Effector memory CD8-positive, alpha-beta T cell (primary cell): ENCODE data around the gene SH3RF3.

Experiments used
- ATAC-seq: fragments of 150-1000 bp; cut with Tn5 transposase; replicated peaks from 2 replicates; pipeline ENCODE4 v1.10.0; 2021; ENCODE audit warnings: mild to moderate bottlenecking, moderate library complexity
- DNase-seq, 3 experiments: peaks; one replicate each; pipeline ENCODE4 v3.0.0; 2021
- H3K27ac Mint-ChIP-seq, 2 donors: one replicate each; pipeline ENCODE4 v1.8.0; 2022; ENCODE audit warnings: mild to moderate bottlenecking in 2 of 2, mixed read lengths in 2 of 2, moderate library complexity in 2 of 2
- H3K27me3 Mint-ChIP-seq, 2 donors: one replicate each; pipeline ENCODE4 v1.8.0; 2022; ENCODE audit warnings: mixed read lengths in 2 of 2
- H3K36me3 Mint-ChIP-seq: one replicate; pipeline ENCODE4 v1.8.0; 2022; ENCODE audit warnings: mild to moderate bottlenecking, moderate library complexity, mixed read lengths; ENCODE audit not compliant: insufficient read depth
- H3K4me1 Mint-ChIP-seq, 2 donors: one replicate each; pipeline ENCODE4 v1.8.0; 2022; ENCODE audit warnings: low read depth in 2 of 2, mixed read lengths in 2 of 2
- H3K4me3 Mint-ChIP-seq, 2 donors: one replicate each; pipeline ENCODE4 v1.8.0; 2022; ENCODE audit warnings: mild to moderate bottlenecking in 2 of 2, mixed read lengths in 2 of 2, moderate library complexity in 2 of 2
- H3K9me3 Mint-ChIP-seq, 2 donors: one replicate each; pipeline ENCODE4 v1.8.0; 2022; ENCODE audit warnings: mixed read lengths in 2 of 2

Gene SH3RF3

GRCh38 chr2:109498906-109499305 lies 369.9 kb downstream of the SH3RF3 start:
- peaks cover 6% of the 10 kb centered on the region for H3K36me3 Mint-ChIP-seq
- H3K9me3 Mint-ChIP-seq = peaks cover 0 to 1% of the 10 kb centered on the region in 2 donors
- DNase-seq = no peak
- peaks cover 0 to 4% of the 10 kb centered on the region in 2 donors for H3K4me1 Mint-ChIP-seq
- peaks cover 5 to 26% of the 10 kb centered on the region in 2 donors for H3K27me3 Mint-ChIP-seq
- no peak overlapping the region for H3K27ac Mint-ChIP-seq
- ATAC-seq = no peak
- H3K4me3 Mint-ChIP-seq = no peak overlapping the region

- Mint-ChIP-seq H3K4me1 (peaks cover 0 to 4% of the 10 kb centered on the region in 2 donors), H3K36me3 (peaks cover 6% of the 10 kb centered on the region), H3K4me3 (no peak overlapping the region), H3K9me3 (peaks cover 0 to 1% of the 10 kb centered on the region in 2 donors), H3K27ac (peak overlapping the region in 1 of 2 donors; percentile 55), H3K27me3 (peaks cover 5 to 32% of the 10 kb centered on the region in 2 donors)
- no peak for ATAC-seq
- no peak for DNase-seq
These were observed 370.6 kb downstream of the SH3RF3 start for GRCh38 chr2:109499566-109499965.

GRCh38 chr2:109500910-109501309 lies 371.9 kb downstream of the SH3RF3 start:
- peaks cover 6% of the 10 kb centered on the region for H3K36me3 Mint-ChIP-seq
- peaks cover 0 to 4% of the 10 kb centered on the region in 2 donors for H3K4me1 Mint-ChIP-seq
- no peak overlapping the region for H3K27ac Mint-ChIP-seq
- no peak for DNase-seq
- peaks cover 0 to 1% of the 10 kb centered on the region in 2 donors for H3K9me3 Mint-ChIP-seq
- H3K27me3 Mint-ChIP-seq = peaks cover 5 to 34% of the 10 kb centered on the region in 2 donors
- no peak for ATAC-seq
- no peak overlapping the region for H3K4me3 Mint-ChIP-seq

GRCh38 chr2:109501461-109501860 lies 372.5 kb downstream of the SH3RF3 start:
- H3K27me3 Mint-ChIP-seq = peaks cover 5 to 34% of the 10 kb centered on the region in 2 donors
- no peak for DNase-seq
- ATAC-seq = no peak
- no peak overlapping the region for H3K4me3 Mint-ChIP-seq
- H3K36me3 Mint-ChIP-seq = peaks cover 6% of the 10 kb centered on the region
- H3K4me1 Mint-ChIP-seq = peaks cover 0 to 4% of the 10 kb centered on the region in 2 donors
- no peaks in the 10 kb centered on the region for H3K9me3 Mint-ChIP-seq
- no peak overlapping the region for H3K27ac Mint-ChIP-seq

- no peak for DNase-seq
- Mint-ChIP-seq H3K4me1 (peaks cover 0 to 4% of the 10 kb centered on the region in 2 donors), H3K9me3 (no peaks in the 10 kb centered on the region), H3K27me3 (peaks cover 5 to 33% of the 10 kb centered on the region in 2 donors), H3K36me3 (peaks cover 6% of the 10 kb centered on the region), H3K27ac (no peak overlapping the region), H3K4me3 (no peak overlapping the region)
- ATAC-seq = no peak
These were observed 374.2 kb downstream of the SH3RF3 start for GRCh38 chr2:109503191-109503590.

GRCh38 chr2:109507217-109507616 lies 378.2 kb downstream of the SH3RF3 start:
- ATAC-seq = no peak
- Mint-ChIP-seq H3K27me3 (peaks cover 0 to 13% of the 10 kb centered on the region in 2 donors), H3K9me3 (no peaks in the 10 kb centered on the region), H3K4me3 (no peak overlapping the region), H3K36me3 (peaks cover 3% of the 10 kb centered on the region), H3K4me1 (peaks cover 0 to 4% of the 10 kb centered on the region in 2 donors), H3K27ac (no peak overlapping the region)
- DNase-seq = no peak

GRCh38 chr2:109507828-109508227 lies 378.8 kb downstream of the SH3RF3 start:
- Mint-ChIP-seq H3K27me3 (peaks cover 0 to 13% of the 10 kb centered on the region in 2 donors), H3K4me3 (no peak overlapping the region), H3K4me1 (peaks cover 0 to 4% of the 10 kb centered on the region in 2 donors), H3K27ac (no peak overlapping the region), H3K36me3 (no peaks in the 10 kb centered on the region), H3K9me3 (no peaks in the 10 kb centered on the region)
- DNase-seq = no peak
- ATAC-seq = no peak

GRCh38 chr2:109508556-109508955 lies 379.6 kb downstream of the SH3RF3 start:
- Mint-ChIP-seq H3K36me3 (no peaks in the 10 kb centered on the region), H3K9me3 (no peaks in the 10 kb centered on the region), H3K27ac (no peak overlapping the region), H3K4me3 (no peak overlapping the region), H3K4me1 (peaks cover 7 to 10% of the 10 kb centered on the region in 2 donors), H3K27me3 (peaks cover 0 to 11% of the 10 kb centered on the region in 2 donors)
- no peak for DNase-seq
- ATAC-seq = no peak

GRCh38 chr2:109510136-109511028 lies 381.4 kb downstream of the SH3RF3 start:
- H3K27me3 Mint-ChIP-seq = peaks cover 0 to 6% of the 10 kb centered on the region in 2 donors
- ATAC-seq (peak; percentile 63), DNase-seq (peak; percentile 67 to 71 (median 69))
- H3K9me3 Mint-ChIP-seq = no peaks in the 10 kb centered on the region
- H3K4me3 Mint-ChIP-seq = no peak overlapping the region
- H3K4me1 Mint-ChIP-seq = peaks cover 16% of the 10 kb centered on the region in 2 donors
- H3K27ac Mint-ChIP-seq = no peak overlapping the region
- no peaks in the 10 kb centered on the region for H3K36me3 Mint-ChIP-seq

- no peak for DNase-seq
- Mint-ChIP-seq H3K27ac (no peak overlapping the region), H3K36me3 (no peaks in the 10 kb centered on the region), H3K4me1 (peaks cover 16% of the 10 kb centered on the region in 2 donors), H3K4me3 (no peak overlapping the region), H3K9me3 (no peaks in the 10 kb centered on the region), H3K27me3 (peaks cover 0 to 11% of the 10 kb centered on the region in 2 donors)
- no peak for ATAC-seq
These were observed 382.2 kb downstream of the SH3RF3 start for GRCh38 chr2:109511168-109511567.

GRCh38 chr2:109512076-109512475 lies 383.1 kb downstream of the SH3RF3 start:
- Mint-ChIP-seq H3K27ac (no peak overlapping the region), H3K4me3 (no peak overlapping the region), H3K9me3 (no peaks in the 10 kb centered on the region), H3K27me3 (peaks cover 0 to 11% of the 10 kb centered on the region in 2 donors), H3K4me1 (peaks cover 16% of the 10 kb centered on the region in 2 donors), H3K36me3 (no peaks in the 10 kb centered on the region)
- no peak for DNase-seq
- ATAC-seq = no peak

- no peak overlapping the region for H3K4me3 Mint-ChIP-seq
These were observed 384.2 kb downstream of the SH3RF3 start for GRCh38 chr2:109513230-109513629.

GRCh38 chr2:109513749-109514588 lies 385.0 kb downstream of the SH3RF3 start:
- H3K4me1 Mint-ChIP-seq = peaks cover 16% of the 10 kb centered on the region in 2 donors
- H3K27me3 Mint-ChIP-seq = peaks cover 0 to 11% of the 10 kb centered on the region in 2 donors
- peak overlapping the region; percentile 30 to 57 for H3K4me3 Mint-ChIP-seq
- peak overlapping the region in 1 of 2 donors; percentile 59 for H3K27ac Mint-ChIP-seq
- no peaks in the 10 kb centered on the region for H3K36me3 Mint-ChIP-seq
- DNase-seq = peak in 2 of 3 experiments; percentile 5 to 8
- ATAC-seq = peak; percentile 80
- H3K9me3 Mint-ChIP-seq = no peaks in the 10 kb centered on the region

More at GRCh38 chr2:109513230-109513629, 384.2 kb downstream of the SH3RF3 start:
- Mint-ChIP-seq H3K9me3 (no peaks in the 10 kb centered on the region), H3K27ac (no peak overlapping the region), H3K4me1 (peaks cover 16% of the 10 kb centered on the region in 2 donors), H3K27me3 (peaks cover 0 to 11% of the 10 kb centered on the region in 2 donors), H3K36me3 (no peaks in the 10 kb centered on the region)
- no peak for ATAC-seq
- DNase-seq = no peak
